Liver (tissue), 9 donors: ENCODE results near the gene ACOXL. TPM values are rescaled to one million over a fixed set of nuclear protein-coding genes. Genes with fewer than 3 reads are reported as not detected.

Experiments used
- DNase-seq: peaks from one replicate; pipeline ENCODE4 v3.0.0-alpha.2; 2017; ENCODE audit warnings: low spot score
- H3K27ac ChIP-seq, 2 donors: one replicate each; pipeline ENCODE4 v1.7.0; 2013; ENCODE audit warnings: inconsistent platforms in 2 of 2, low read length in 2 of 2, control low read depth in 1 of 2, low read depth in 1 of 2, mild to moderate bottlenecking in 1 of 2
- H3K27me3 ChIP-seq, 4 donors: one replicate each; pipeline versions ENCODE4 v1.6.1 to v1.7.0; 2013; ENCODE audit warnings: low read length in 3 of 4, inconsistent platforms in 1 of 4, mild to moderate bottlenecking in 1 of 4, moderate library complexity in 1 of 4; ENCODE audit not compliant: control insufficient read depth in 4 of 4, insufficient read depth in 4 of 4
- H3K36me3 ChIP-seq, 4 donors: one replicate each; pipeline versions ENCODE4 v1.6.1 to v1.7.0; 2013; ENCODE audit warnings: low read length in 3 of 4, mild to moderate bottlenecking in 3 of 4, low read depth in 1 of 4, moderate library complexity in 1 of 4; ENCODE audit not compliant: control insufficient read depth in 4 of 4, insufficient read depth in 3 of 4
- H3K4me1 ChIP-seq, 4 donors: one replicate each; pipeline versions ENCODE4 v1.6.1 to v1.7.0; 2013; ENCODE audit warnings: low read length in 3 of 4, mild to moderate bottlenecking in 3 of 4, moderate library complexity in 1 of 4; ENCODE audit not compliant: control insufficient read depth in 4 of 4, insufficient read depth in 4 of 4
- H3K4me3 ChIP-seq, 3 donors: one replicate each; pipeline versions ENCODE4 v1.6.1 to v1.7.0; 2013; ENCODE audit warnings: low read length in 3 of 3, control low read depth in 1 of 3, low read depth in 1 of 3, mild to moderate bottlenecking in 1 of 3
- H3K9ac ChIP-seq, 2 donors: one replicate each; pipeline ENCODE4 v1.7.0; 2013; ENCODE audit warnings: low read length in 2 of 2, mild to moderate bottlenecking in 2 of 2, moderate library complexity in 2 of 2, control low read depth in 1 of 2, low read depth in 1 of 2
- H3K9me3 ChIP-seq, 4 donors: one replicate each; pipeline versions ENCODE4 v1.6.1 to v1.7.0; 2013; ENCODE audit warnings: low read length in 3 of 4; ENCODE audit not compliant: control insufficient read depth in 4 of 4
- ATF3 ChIP-seq: IDR thresholded peaks from 2 replicates; pipeline ENCODE4 v1.6.1; 2016; ENCODE audit warnings: antibody characterized with exemption
- CTCF ChIP-seq: fragments of 150-350 bp; IDR thresholded peaks from 2 replicates; pipeline ENCODE4 v1.5.1; 2017; ENCODE audit warnings: improper control_type of control experiment, low read depth, low read length; ENCODE audit not compliant: missing input control
- EGR1 ChIP-seq, 2 donors: IDR thresholded peaks; 2 replicates each; pipeline ENCODE4 v1.6.1; 2016 to 2018; ENCODE audit warnings: antibody characterized with exemption in 2 of 2, low read depth in 2 of 2
- FOXA1 ChIP-seq: IDR thresholded peaks from 2 replicates; pipeline ENCODE4 v1.6.1; 2016; ENCODE audit warnings: antibody characterized with exemption
- FOXA2 ChIP-seq: IDR thresholded peaks from 2 replicates; pipeline ENCODE4 v1.6.1; 2016; ENCODE audit warnings: antibody characterized with exemption
- GABPA ChIP-seq, 2 donors: IDR thresholded peaks in 1 of 2; conservative IDR thresholded peaks in 1 of 2; 2 replicates each; pipeline ENCODE4 v1.6.1; 2016; ENCODE audit warnings: antibody characterized with exemption in 2 of 2, mild to moderate bottlenecking in 1 of 2, moderate library complexity in 1 of 2
- HNF4A ChIP-seq, 2 donors: conservative IDR thresholded peaks; 2 replicates each; pipeline ENCODE4 v1.6.1; 2016; ENCODE audit warnings: antibody characterized with exemption in 2 of 2, mild to moderate bottlenecking in 2 of 2
- HNF4G ChIP-seq: IDR thresholded peaks from 2 replicates; pipeline ENCODE4 v1.6.1; 2016; ENCODE audit warnings: antibody characterized with exemption
- JUND ChIP-seq, 2 donors: IDR thresholded peaks; 2 replicates each; pipeline ENCODE4 v1.6.1; 2016; ENCODE audit warnings: antibody characterized with exemption in 2 of 2
- MAX ChIP-seq: IDR thresholded peaks from 2 replicates; pipeline ENCODE4 v1.6.1; 2016; ENCODE audit warnings: antibody characterized with exemption
- NR2F2 ChIP-seq: IDR thresholded peaks from 2 replicates; pipeline ENCODE4 v1.6.1; 2016; ENCODE audit warnings: antibody characterized with exemption
- RAD21 ChIP-seq, 2 donors: IDR thresholded peaks; 2 replicates each; pipeline ENCODE4 v1.6.1; 2016; ENCODE audit warnings: antibody characterized with exemption in 2 of 2, mild to moderate bottlenecking in 2 of 2
- REST ChIP-seq: IDR thresholded peaks from 2 replicates; pipeline ENCODE4 v1.6.1; 2016; ENCODE audit warnings: antibody characterized with exemption, mild to moderate bottlenecking
- RXRA ChIP-seq, 2 donors: IDR thresholded peaks; 2 replicates each; pipeline ENCODE4 v1.6.1; 2017 to 2018; ENCODE audit warnings: antibody characterized with exemption in 2 of 2, mild to moderate bottlenecking in 1 of 2
- SP1 ChIP-seq: IDR thresholded peaks from 2 replicates; pipeline ENCODE4 v1.6.1; 2018; ENCODE audit warnings: antibody characterized with exemption, mild to moderate bottlenecking
- TAF1 ChIP-seq: conservative IDR thresholded peaks from 2 replicates; pipeline ENCODE4 v1.6.1; 2016; ENCODE audit warnings: antibody characterized with exemption, mild to moderate bottlenecking
- YY1 ChIP-seq: IDR thresholded peaks from 2 replicates; pipeline ENCODE4 v1.6.1; 2016; ENCODE audit warnings: antibody characterized with exemption, mild to moderate bottlenecking
- WGBS: extraction: QIAGEN DNeasy Blood & Tissue Kit; methylation state at CpG from one replicate; pipeline ENCODE4 v1.1.7; 2013; 5-methylcytosine and 5-hydroxymethylcytosine counted together
- polyA plus RNA-seq, 2 donors: library from polyadenylated mRNA; stranded (reverse) in 1 of 2; unstranded in 1 of 2; fragments of 200-250 nt in 1 of 2; fragments of >200 nt in 1 of 2; fragmentation: Nextera tagmentation in 1 of 2; extraction: Ambion mirVana in 1 of 2; gene quantifications; one replicate each; pipeline versions ENCODE4 v1.2.1 to v1.2.3, GENCODE V29; 2013 to 2015
- total RNA-seq, 2 donors: library from RNA; depleted of rRNA; stranded (reverse); fragments of >200 nt; gene quantifications; one replicate each; pipeline ENCODE4 v1.2.3, GENCODE V29; 2014
- donor health status: healthy.
- donor health status: healthy.
- donor health status: healthy.
- donor health status: healthy.
- donor health status: healthy.

Gene ACOXL
- total and polyA plus RNA-seq, 4 donors, result 0.07 TPM; not detected in 3

DNA sequence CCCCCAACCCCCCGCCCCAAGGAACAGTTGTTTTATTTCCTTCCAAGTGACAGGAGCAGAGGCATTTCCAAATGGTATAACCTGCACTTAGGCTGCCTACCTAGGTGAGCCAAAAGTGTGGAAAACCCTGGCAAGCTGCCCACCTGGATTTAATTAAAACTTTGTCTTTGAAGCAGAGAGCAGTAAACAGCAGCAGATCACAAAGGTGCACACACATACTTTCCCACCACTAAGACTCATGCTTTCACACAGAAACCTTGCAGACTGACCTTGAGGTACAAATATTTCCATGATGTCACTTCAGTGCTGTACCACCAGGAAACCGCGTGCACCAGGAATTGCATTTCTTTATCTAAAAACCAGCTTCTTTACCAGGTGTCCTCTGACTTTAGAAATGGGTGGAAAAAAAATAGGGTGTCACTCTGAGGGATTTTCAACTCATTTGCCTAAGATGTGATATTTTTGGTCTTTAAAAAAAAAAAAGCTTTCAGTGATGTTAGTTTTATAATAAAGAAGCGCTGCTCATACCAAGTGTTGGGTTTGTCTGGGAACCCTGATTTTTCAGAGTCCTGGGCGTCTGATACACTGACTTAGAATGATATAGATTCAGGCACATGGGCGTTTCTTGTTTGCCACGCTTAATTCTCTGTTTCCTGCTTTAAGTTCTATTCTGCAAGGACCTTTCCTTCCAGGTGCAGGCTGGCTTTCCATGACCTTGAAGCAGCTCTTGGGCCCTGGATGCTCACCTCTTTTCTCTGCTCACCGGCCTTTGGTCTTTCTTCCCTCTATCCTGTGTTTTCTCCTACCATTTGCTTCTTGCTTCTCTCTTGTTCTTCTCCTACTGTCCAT lies 317.6 kb downstream of the ACOXL start:
- H3K27ac ChIP-seq, result no peak overlapping the region
- no peaks in the 10 kb centered on the region for H3K36me3 ChIP-seq
- no peaks in the 10 kb centered on the region for H3K4me1 ChIP-seq
- H3K9me3 ChIP-seq, result no peaks in the 10 kb centered on the region
- H3K27me3 ChIP-seq, result peaks cover 0 to 3% (median 1%) of the 10 kb centered on the region in 4 donors
- no peak for DNase-seq
- H3K4me3 ChIP-seq, result no peak overlapping the region
- WGBS, result 87% methylated on average over 8 of the region's 8 CpGs
- no peak overlapping the region for H3K9ac ChIP-seq
- TF ChIP-seq NR2F2, result no peak
- TF ChIP-seq JUND (IDR thresholded peaks at IDR 0.05), result no peak
- no peak for TF ChIP-seq CTCF
- TF ChIP-seq HNF4G, result no peak

GRCh38 chr2:111050701-111051376 lies 318.5 kb downstream of the ACOXL start:
- no peaks in the 10 kb centered on the region for H3K4me1 ChIP-seq
- TF ChIP-seq HNF4A (conservative IDR thresholded peaks at IDR 0.05) (no peak), SP1 (no peak), GABPA (IDR thresholded peaks at IDR 0.05 in 1 of 2, conservative IDR thresholded peaks at IDR 0.05 in 1 of 2) (no peak), CTCF (no peak), FOXA1 (no peak), YY1 (no peak), RXRA (IDR thresholded peaks at IDR 0.05) (no peak), FOXA2 (no peak), TAF1 (no peak), NR2F2 (no peak)
- WGBS, result 65% methylated on average over 9 of the region's 9 CpGs
- no peak overlapping the region for H3K27ac ChIP-seq
- no peak overlapping the region for H3K4me3 ChIP-seq
- no peaks in the 10 kb centered on the region for H3K9me3 ChIP-seq
- H3K27me3 ChIP-seq, result peaks cover 0 to 3% (median 1%) of the 10 kb centered on the region in 4 donors
- H3K9ac ChIP-seq, result no peak overlapping the region
- no peaks in the 10 kb centered on the region for H3K36me3 ChIP-seq
- DNase-seq, result no peak

GRCh38 chr2:111052621-111053020 lies 320.2 kb downstream of the ACOXL start:
- no peak for DNase-seq
- WGBS, result 91% methylated on average over 6 of the region's 6 CpGs
- no peak overlapping the region for H3K9ac ChIP-seq
- H3K4me3 ChIP-seq, result no peak overlapping the region
- peaks cover 0 to 3% (median 1%) of the 10 kb centered on the region in 4 donors for H3K27me3 ChIP-seq
- no peak overlapping the region for H3K27ac ChIP-seq
- no peaks in the 10 kb centered on the region for H3K9me3 ChIP-seq
- H3K4me1 ChIP-seq, result no peaks in the 10 kb centered on the region
- H3K36me3 ChIP-seq, result no peaks in the 10 kb centered on the region
- no peak for TF ChIP-seq YY1
- TF ChIP-seq RXRA (IDR thresholded peaks at IDR 0.05), result no peak
- TF ChIP-seq FOXA1, result no peak
- TF ChIP-seq ATF3, result no peak
- TF ChIP-seq NR2F2, result no peak
- TF ChIP-seq RAD21 (IDR thresholded peaks at IDR 0.05), result no peak
- TF ChIP-seq JUND (IDR thresholded peaks at IDR 0.05), result no peak
- no peak for TF ChIP-seq SP1
- TF ChIP-seq TAF1, result no peak
- TF ChIP-seq REST, result no peak
- no peak for TF ChIP-seq EGR1 (IDR thresholded peaks at IDR 0.05; ENCODE audit: low read depth in 2 of 2)
- TF ChIP-seq FOXA2, result no peak
- TF ChIP-seq MAX, result no peak
- no peak for TF ChIP-seq HNF4G
